Hematopoietic multipotent progenitor cell treated with erythropoietin and hydrocortisone succinate and interleukin-3 and kit ligand, for 6 days (in vitro differentiated cells): ENCODE measurements around the gene MBD6.

Experiments
- DNase-seq: peaks from one replicate; pipeline ENCODE4 v3.0.0-alpha.2; 2015

The MBD6 gene

GRCh38 chr12:57522011-57522886 is at the start of gene MBD6:
Gene MBD6, plus strand, starts transcription at chr12:57522824. Its CDS starts 1,480 bp downstream, at chr12:57524304.
- DNase-seq: peak; percentile 93

- no peak for DNase-seq
Measured at GRCh38 chr12:57473392-57473791, 49.2 kb upstream of the MBD6 start.

GRCh38 chr12:57473886-57474285 is 48.7 kb upstream of the MBD6 start:
- DNase-seq: no peak

DNA sequence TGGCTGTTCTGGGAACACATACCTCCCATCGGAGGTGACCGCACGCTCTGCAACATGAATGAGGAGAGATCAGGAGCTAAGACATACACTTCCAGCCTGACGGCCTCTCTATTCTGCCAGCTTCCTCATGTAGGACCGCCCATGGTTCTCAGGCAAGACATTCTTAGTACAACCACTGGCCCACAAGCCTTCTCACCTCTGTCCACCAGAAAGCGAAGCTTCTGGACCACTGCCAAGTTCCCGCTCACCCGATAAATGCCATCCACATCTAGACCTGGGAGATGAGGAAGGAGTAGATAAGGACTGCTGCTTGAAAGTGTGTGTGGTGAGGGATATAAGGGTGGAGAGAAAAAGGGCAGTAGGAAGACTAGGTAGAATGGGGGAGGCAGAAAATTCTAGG is 48.2 kb upstream of the MBD6 start:
- DNase-seq: peak; percentile 28

DNA sequence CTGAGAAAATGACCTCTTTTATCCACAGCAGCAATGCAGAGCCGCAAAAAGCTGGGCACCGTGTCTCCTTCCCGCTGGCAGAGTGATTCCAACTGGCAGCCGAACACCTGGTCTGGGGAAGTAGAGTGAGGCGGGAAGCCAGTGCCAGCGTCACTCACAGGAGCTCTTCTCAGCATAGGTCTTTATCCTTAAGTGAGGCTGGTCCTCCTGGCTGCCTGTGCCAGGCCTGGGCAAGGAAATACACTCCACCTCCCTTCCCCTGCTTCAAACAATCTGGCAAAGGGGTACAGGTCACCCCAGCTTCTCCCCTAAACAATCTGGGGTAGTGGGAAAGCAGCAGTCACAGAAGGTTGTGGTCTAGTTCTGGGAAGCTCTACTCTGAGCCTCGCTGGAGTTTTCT is 47.8 kb upstream of the MBD6 start:
- no peak for DNase-seq

GRCh38 chr12:57475271-57476161 is 47.1 kb upstream of the MBD6 start:
- peak; percentile 41 for DNase-seq

- DNase-seq: peak; percentile 79
Measured at GRCh38 chr12:57476162-57476992, 46.2 kb upstream of the MBD6 start.

- DNase-seq: peak; percentile 49
Measured at GRCh38 chr12:57476993-57477709, 45.5 kb upstream of the MBD6 start.

GRCh38 chr12:57477710-57478681 is 44.6 kb upstream of the MBD6 start:
- peak; percentile 76 for DNase-seq

DNA sequence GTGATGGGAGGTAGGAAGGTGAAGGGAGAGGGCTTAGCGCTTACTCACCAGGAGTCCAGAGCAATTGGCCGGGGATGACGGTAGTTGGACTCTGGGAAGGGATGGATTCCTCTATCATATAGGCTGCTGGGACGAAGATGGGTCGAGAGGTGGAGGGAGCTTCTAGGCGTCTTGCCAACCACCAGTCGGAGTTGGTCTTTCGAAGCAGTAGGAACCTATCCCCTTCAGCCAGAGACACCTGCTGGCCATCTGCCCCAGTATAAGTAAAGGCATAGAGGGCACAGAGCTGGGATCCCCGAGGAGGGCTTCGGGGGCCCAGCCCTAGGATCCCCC is 43.6 kb upstream of the MBD6 start:
- DNase-seq: no peak

DNA sequence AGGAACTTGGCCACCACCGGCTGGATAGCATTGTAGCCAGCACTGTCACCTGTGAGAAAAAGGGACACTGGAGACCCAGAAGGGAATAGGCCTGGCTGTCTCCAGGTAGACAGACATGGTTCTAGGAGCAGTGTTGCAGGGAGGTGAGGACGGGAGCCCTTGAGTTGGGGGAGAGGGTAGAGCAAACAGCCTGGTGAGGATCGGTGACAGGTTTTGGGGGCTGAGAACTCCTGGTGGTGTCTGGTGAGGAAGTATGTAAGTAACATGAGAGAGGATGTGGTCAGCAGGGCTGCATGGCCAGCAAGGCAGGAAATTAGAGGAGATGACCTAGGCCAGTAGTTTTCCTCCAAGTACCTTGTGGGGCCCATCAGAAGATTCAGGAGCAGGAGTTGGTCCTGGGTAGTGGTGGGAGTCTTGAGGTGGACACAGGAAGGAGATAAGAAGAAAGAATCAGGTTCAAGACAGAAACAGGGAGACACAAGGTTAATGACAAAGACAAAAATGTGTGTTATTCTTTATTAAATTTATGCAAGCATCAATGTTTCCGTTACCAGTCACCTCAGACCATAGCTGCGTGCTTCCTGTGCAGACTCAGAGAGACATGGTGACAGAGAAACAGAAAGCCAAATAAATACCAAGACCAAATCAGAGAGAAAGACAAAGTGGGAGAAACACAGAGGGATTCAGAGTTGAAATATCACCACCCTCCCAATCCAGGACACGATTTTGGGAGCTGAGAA is 43.1 kb upstream of the MBD6 start, which contains the start of gene ARHGAP9:
ARHGAP9 (minus strand) TSS at position 491 of the 740 bp plus-strand sequence; CDS start at position 31, 460 bp downstream.
- DNase-seq: peak; percentile 48

GRCh38 chr12:57481671-57482070 is 41.0 kb upstream of the MBD6 start:
- DNase-seq: no peak

DNA sequence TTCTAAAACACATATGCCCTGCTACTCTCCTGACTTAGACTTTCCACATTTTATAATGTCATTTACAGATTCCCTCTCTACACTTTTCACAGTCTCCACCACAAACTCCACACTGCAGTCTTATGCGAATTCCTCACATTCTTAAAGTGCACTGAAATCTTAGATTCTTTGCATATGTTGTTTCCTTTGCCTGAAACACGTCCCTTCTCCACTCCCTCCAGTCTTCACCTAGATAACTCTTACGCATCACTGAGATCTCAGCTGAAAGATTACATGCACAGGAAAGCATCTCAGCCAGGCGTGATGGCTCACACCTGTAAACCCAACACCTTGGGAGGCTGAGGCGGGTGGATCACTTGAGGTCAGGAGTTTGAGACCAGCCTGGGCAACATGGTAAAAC is 39.2 kb upstream of the MBD6 start:
- DNase-seq: no peak

DNA sequence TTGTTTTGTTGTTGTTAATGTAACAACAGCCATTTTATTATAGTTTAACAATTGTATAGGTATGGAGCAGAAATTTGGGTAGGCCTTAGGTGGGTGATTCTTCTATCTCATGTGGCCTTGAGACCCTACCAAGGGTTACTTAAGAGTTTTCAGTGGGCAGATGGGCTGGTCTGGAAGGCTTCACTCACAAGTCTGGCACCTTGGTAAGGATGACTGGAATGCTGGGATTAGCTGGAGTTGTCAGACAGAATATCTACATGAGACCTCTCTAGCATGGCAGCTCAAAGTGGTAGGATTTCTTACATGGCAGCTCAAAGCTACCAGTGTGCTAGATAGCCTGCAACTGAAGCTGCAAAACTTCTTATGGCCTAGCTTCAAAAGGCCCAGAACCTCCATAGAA is 36.9 kb upstream of the MBD6 start:
- DNase-seq: no peak

DNA sequence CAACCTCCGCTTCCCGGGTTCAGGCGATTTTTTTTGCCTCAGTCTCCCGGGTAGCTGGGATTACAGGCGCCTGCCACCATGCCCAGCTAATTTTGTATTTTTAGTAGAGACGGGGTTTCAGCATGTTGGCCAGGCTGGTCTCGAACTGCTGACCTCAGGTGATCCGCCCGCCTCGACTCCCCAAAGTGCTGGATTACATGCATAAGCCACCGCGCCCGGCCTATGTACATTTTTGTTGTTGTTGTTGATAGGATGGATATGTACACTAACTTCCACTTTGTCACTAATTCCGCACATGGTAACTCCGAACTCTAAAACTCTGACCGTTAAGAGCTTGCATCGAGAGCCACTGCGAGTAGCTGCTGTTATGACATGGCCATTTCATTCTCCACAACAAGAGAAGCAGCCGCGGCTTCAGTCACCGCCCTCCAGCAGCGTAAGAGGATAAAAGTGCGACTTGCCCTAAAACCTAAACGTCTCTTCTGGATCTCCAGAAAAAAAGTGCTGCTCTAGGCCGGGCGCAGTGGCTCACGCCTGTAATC is 35.5 kb upstream of the MBD6 start:
- DNase-seq: no peak

DNA sequence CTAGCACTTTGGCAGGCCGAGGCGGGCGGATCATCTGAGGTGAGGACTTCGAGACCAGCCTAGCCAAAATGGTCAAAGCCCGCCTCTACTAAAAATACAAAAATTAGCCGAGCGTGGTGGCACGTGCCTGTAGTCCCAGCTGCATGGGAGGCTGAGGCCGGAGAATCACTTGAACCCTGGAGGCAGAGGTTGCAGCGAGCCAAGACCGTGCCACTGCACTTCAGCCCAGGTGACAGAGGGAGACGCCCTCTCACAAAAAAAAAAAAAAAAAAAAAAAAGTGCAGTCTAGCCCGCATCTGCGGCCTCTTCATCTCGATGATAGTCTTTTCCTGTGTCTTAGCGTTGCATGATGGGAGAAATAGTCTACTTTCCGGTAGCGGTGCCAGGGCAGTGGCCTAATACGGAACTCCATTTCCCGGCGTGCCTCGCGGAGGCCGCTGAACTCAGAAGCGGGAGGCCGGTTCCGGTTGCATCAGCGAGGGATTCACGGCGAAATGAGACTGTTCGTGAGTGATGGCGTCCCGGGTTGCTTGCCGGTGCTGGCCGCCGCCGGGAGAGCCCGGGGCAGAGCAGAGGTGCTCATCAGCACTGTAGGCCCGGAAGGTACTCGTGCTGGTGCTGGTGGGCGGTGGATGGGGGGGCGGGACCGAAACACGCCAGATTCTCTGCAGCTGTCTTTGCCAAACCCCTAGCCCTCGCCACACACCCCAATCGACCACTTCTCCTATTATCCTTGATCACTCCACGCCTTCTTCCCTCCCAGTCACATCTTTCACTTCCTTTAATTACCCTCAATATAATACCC is 34.8 kb upstream of the MBD6 start, which contains the start of gene MARS1:
MARS1 (plus strand) TSS at position 472 of the 805 bp plus-strand sequence; CDS start at position 495, 23 bp downstream.
- peak; percentile 99 for DNase-seq

DNA sequence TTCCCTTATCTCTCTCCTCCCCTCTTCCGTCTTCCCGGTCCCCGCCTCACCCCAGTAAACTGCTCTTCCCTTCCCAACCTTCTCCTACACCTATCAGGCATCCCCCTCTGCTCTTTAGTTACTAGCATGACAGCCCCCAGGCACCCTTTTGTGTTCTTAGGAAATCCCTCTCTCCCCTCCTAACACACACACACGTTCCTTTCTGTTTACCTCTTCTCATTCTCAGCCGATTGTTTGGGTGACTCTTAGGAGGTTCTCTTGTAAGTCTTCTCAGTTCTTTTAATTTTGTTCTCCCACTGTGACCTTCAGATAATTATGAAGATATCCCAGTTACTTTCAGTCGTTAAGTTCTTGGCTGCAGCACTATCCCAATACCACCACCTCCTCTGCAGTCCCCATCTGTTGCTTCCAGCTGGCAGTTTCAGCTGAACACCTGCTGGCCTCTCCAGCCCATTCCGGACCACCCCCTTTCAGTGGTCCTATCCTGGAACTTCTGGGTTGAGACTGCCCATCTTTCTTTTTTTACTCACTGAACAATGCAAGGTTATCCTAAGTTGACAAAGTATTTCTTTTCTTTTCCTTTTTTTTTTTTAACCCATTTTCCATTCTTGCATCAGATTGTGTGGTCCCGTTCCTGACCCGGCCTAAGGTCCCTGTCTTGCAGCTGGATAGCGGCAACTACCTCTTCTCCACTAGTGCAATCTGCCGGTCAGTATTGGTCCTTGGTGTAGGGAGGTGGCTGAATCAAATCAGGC is 34.0 kb upstream of the MBD6 start:
- DNase-seq: peak; percentile 35

GRCh38 chr12:57489157-57489641 is 33.4 kb upstream of the MBD6 start:
- no peak for DNase-seq
